CMK (cell line): ENCODE results near the gene GALNT10.

Experiments
- DNase-seq: peaks from one replicate; pipeline ENCODE4 v3.0.0-alpha.2; 2010; ENCODE audit warnings: low read depth

Gene GALNT10

GRCh38 chr5:154406826-154407225 is 216.3 kb downstream of the GALNT10 start:
- no peak for DNase-seq

- DNase-seq = no peak
These were observed 218.3 kb downstream of the GALNT10 start for GRCh38 chr5:154408811-154409210.

GRCh38 chr5:154409230-154409840 is 218.8 kb downstream of the GALNT10 start:
- DNase-seq = no peak

- no peak for DNase-seq
These were observed 219.5 kb downstream of the GALNT10 start for GRCh38 chr5:154410008-154410407.

GRCh38 chr5:154410786-154411185 is 220.3 kb downstream of the GALNT10 start:
- no peak for DNase-seq

- DNase-seq = no peak
These were observed 220.8 kb downstream of the GALNT10 start for GRCh38 chr5:154411338-154411737.

- no peak for DNase-seq
These were observed 221.8 kb downstream of the GALNT10 start for GRCh38 chr5:154412316-154412715.

GRCh38 chr5:154412925-154413324 is 222.4 kb downstream of the GALNT10 start:
- no peak for DNase-seq

GRCh38 chr5:154415114-154415513 is 224.6 kb downstream of the GALNT10 start:
- no peak for DNase-seq

- DNase-seq = no peak
These were observed 227.8 kb downstream of the GALNT10 start for GRCh38 chr5:154418344-154418820.

- DNase-seq = no peak
These were observed 228.7 kb downstream of the GALNT10 start for GRCh38 chr5:154419236-154419635.

GRCh38 chr5:154421868-154422267 is 231.3 kb downstream of the GALNT10 start:
- no peak for DNase-seq

GRCh38 chr5:154422298-154422697 is 231.8 kb downstream of the GALNT10 start:
- DNase-seq = no peak

- DNase-seq = no peak
These were observed 237.7 kb downstream of the GALNT10 start for GRCh38 chr5:154428208-154428607.

GRCh38 chr5:154429341-154429740 is 238.8 kb downstream of the GALNT10 start:
- no peak for DNase-seq

- DNase-seq = no peak
These were observed 239.9 kb downstream of the GALNT10 start for GRCh38 chr5:154430466-154430865.

- no peak for DNase-seq
These were observed 240.6 kb downstream of the GALNT10 start for GRCh38 chr5:154430961-154431630.

- DNase-seq = no peak
These were observed 244.7 kb downstream of the GALNT10 start for GRCh38 chr5:154435226-154435625.

GRCh38 chr5:154437281-154437965 is 246.9 kb downstream of the GALNT10 start:
- DNase-seq = no peak

- no peak for DNase-seq
These were observed 250.0 kb downstream of the GALNT10 start for GRCh38 chr5:154440540-154440939.

GRCh38 chr5:154442801-154443200 is 252.3 kb downstream of the GALNT10 start:
- DNase-seq = no peak

GRCh38 chr5:154444556-154445421 is 254.3 kb downstream of the GALNT10 start:
- no peak for DNase-seq
